Mucosa of gallbladder (tissue), 1 donor: ENCODE measurements around the gene GAS2L3. TPM values are rescaled to one million over a fixed set of nuclear protein-coding genes. Genes with fewer than 3 reads are reported as not detected.
"Not testable (repeated sequence)": the region's sequence is repeated elsewhere in the genome, so short reads cannot be mapped to it uniquely, and the experiment has no call there.

Experiments
- DNase-seq: peaks from one replicate; pipeline ENCODE4 v3.0.0-alpha.2; 2020; ENCODE audit warnings: low spot score
- total RNA-seq: library from RNA; stranded (reverse); gene quantifications from one replicate; pipeline ENCODE4 v1.2.1, GENCODE V29; 2021
- donor health status: DM: no; HTN: no; CAD: no.

GAS2L3 gene
- total RNA-seq, 1 donor from 2014 or later, result 65.9 TPM

DNA sequence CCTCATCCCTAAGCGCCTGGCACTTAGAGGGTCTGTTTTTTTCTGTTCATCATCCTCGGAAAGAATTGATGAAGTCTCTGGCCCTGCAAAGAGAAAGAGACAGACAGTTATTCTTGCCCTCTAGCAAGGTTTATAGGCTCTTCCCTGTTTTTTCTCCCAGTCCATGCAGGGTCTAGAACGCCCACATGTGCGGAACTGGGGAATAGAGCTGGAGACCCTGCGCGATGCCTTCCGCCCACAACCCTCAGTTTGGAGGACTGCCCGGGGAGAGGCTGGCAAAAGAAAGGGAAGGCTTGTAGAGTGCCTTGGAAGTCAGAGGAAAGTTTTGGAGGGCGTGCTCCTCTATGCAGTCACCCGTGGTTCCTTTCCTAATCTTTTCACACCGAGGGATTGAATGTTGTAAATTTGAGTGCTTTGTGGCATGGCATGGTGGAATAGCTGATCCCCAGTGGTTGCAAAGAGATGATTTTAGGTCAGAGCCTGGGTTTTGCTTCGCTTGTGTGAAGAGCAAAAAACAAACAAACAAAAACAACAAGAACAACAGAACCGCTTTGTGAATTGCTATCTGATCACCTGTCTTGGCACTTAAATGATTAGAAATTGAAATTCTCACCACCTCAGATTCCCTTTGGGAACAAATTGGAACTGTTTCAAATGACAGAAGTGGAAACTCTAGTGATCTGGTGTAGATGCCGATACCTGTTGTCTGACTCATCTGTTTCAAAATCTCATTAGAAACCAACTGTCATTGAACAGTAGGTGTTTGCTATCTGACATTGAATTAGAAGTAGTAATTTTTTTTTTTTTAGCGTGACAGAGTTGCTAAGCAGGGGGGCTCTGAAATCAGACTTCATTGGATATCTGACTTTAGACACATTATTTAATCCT lies 947 bp downstream of the GAS2L3 start:
- no peak for DNase-seq

DNA sequence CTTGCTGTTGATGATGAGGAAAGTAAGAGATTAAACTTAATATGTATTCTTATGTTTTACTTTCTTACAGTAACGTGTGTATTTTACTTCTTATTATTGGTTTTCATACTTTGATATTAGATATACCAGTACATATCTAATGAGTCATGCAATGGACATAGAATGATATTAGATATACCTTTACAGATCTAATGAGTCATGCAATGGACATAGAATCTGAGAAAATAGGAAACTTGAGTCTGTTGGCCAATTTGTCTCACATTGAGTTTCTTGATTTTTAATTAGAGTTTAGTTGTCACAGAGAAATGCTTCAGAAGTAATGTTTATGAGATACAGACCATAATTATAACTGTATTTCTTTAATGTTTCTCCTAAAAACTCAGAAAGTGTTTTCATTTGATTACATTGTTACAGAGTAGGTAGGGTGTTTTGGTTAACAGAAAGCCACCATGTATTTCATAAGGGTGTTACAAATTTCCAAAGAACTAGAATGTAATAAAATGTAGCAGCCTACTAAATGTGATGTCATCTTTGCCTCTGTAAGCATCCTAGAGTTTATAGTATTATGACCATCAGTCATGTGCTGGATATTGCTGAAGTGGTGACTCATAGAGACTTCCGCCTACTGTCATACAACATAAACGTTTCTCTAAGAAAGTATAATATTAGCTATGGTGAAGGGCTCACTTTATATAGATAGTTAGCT lies 3.0 kb downstream of the GAS2L3 start:
- DNase-seq, result no peak

DNA sequence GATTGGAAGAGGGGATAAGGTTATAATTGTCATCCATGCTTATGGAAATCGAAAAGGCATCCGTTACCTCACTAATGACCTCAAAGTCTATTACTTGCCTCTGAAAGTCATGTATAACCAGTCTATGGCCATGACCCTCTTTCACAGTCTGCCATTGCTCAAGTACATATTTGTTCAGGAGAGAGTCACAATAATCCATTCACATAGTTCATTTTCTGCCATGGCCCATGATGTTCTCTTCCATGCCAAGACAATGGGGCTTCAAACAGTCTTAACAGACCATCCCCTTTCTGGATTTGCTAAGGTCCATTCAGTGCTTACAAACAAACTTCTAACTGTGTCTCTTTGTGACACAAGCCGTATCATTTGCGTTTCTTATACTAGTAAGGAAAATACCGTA lies 5.4 kb downstream of the GAS2L3 start:
- no peak for DNase-seq

DNA sequence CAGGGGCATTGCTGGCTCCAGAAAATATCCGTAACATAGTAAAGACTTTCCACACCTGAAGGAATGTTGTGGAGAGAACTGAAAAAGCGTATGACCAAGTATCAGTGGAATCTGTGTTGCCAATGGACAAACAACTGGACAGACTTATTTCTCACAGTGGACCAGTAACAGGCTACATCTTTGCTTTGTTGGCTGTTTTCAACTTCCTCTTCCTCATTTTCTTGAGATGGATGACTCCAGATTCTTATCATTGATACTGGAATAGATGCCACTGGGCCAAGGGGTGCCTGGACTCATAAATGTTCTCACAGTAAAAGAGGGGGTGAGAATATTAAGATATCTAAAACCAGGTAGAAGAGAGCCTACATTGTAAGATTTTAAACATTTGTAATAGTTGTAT lies 6.4 kb downstream of the GAS2L3 start:
- no peak for DNase-seq

DNA sequence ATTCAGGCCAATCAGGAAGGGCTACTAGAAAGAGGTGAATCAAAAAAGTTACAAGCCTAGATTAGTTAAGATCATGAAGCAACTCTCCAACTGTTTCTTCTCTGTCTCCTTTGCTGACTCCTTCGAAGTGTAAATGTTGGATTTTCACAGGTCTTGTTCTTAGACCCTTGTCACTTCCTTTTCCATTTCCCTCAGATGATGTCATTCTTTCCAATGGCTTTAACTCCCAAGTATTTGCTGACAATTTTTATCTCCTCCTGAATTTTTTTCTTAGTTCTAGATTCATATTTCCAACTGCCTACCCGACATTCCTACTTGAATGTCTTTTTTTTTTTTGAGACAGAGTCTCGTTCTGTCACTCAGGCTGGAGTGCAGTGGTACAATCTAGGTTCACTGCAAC lies 10.8 kb downstream of the GAS2L3 start:
- DNase-seq, result no peak

DNA sequence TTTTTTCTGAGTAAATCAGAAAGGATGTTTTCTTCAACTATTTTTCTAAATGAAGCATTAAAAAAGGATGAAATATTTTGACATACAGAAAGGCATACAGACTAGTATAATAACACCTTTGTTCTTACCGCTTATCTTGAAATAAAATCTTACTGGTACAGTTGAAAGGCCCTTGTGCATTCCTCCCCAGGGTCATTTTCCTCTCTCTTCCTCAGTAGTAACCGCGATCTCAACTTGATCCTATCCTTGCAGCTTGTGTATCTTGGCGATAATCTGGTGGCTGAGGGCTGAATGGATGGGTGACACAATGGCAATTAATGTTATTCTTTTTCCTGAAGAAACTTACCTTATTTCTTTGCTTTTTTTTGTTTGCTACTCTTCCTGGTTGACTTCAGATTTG lies 18.5 kb downstream of the GAS2L3 start:
- no peak for DNase-seq

DNA sequence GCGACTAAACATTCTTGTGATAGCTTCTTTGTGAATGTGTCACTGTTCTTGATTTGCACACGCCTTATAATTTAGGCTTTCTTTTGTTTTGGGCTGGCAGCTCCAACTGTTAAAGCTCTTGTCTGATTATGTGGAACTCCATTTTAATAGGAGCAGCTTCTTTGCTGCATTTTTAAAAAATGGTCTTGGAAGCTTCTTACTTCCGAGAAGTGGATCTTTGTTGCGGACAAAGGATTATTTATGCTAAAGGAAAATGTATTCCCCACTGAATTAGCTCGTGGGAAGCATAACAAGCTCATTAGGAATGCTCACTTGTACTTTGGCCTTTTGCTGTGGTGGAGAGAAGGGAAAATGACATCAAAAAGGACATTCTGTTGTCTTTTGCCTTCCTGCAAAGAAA lies 20.0 kb downstream of the GAS2L3 start:
- no peak for DNase-seq

DNA sequence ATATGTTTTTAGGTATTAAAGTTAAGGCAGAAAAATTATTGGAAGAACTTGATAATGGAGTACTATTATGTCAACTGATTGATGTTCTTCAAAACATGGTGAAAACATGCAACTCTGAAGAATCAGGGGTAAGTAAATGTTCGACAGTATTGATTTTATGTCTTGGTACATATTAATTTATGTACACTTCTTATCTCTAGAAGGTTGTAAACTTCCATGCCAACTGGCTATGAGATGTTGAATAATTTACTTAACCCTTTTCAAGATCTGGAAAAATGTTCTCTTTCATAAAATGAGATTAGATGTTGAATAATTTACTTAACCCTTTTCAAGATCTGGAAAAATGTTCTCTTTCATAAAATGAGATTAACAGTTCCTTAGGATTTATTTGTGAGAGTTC lies 28.1 kb downstream of the GAS2L3 start:
- no peak for DNase-seq

DNA sequence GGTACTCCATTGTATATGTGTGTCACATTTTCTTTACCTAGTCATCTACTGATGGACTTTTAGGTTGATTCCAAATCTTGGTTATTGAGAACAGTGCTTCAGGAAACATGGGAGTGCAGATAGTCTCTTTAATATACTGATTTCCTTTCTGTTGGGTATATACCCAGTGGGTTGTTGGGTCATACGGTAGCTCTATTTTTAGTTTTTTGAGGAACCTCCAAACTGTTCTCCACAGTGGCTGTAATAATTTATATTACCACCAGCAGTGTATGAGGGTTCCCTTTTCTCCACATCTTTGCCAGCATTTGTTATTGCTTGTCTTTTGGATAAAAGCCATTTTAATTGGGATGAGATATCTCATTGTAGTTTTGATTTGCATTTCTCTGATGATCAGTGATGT lies 29.5 kb downstream of the GAS2L3 start:
- DNase-seq, result not testable (repeated sequence)

DNA sequence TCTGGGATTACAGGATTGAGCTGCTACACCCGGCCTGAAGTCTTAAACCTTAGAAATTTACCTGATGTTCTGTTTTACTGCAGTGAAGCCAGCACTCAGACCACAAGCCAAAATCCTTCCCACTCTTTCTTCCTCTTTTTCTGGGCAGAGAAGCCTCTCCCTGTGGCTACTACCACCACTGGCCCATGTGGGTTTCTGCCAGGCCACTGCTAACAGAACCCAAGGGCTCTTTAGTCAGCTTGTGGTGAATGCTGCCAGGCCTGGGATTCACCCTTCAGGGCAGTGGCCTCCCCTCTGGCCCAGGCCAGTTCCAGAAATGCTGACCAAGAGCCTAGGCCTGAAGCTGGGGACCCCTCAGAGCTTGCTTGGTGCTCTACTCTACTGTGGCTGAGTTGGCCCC lies 35.3 kb downstream of the GAS2L3 start:
- DNase-seq, result no peak

DNA sequence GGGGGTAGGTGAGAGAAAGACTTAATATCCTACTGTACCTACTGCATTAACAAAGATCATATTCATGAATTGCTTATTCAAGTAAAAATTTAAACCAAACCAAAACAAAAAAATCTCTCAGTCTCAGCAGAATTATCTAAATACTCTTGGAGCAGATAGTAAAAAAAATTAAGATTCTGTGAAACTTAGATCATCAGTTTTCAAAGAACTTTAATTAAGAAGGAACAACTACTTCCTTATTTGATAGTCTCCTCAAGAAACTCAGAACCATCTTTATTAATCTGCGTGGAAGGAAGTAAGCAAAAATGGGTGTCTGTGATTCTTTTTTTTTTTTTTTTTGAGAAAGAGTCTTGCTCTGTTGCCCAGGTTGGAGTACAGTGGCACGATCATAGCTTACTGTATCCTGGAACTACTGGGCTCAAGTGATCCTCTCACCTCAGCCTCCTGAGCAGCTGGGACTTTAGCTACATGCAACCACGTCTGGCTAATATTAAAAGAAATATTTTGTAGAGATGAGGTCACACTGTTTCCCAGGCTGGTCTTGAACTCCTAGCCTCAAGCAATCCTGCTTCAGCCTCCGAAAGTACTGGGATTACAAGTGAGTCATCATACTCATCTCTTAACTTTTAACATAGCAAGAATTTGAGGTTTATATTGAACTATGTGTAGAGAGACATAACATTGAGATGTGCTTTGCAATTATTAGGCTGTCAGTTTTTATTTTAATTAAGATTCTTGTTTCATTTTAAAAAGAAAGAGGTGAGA lies 37.4 kb downstream of the GAS2L3 start:
- DNase-seq, result no peak

DNA sequence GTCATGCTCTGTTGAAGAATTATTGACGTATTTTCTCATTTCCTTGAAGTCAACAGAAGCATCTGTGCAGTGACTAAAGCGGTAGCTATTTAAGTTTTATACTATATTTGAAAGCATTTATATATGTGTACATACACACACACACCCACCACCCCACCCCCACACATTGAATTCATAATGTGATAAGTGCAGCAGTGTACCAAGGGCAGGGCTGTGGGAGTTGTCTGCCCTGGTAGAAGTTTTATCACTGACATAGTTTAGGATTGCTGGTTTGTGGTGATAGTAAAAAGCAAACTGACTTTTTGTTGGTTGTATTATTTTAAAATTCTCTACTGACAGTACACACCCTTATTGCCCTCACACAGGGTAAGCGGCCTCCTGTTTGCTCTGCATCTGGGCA lies 39.1 kb downstream of the GAS2L3 start:
- no peak for DNase-seq

DNA sequence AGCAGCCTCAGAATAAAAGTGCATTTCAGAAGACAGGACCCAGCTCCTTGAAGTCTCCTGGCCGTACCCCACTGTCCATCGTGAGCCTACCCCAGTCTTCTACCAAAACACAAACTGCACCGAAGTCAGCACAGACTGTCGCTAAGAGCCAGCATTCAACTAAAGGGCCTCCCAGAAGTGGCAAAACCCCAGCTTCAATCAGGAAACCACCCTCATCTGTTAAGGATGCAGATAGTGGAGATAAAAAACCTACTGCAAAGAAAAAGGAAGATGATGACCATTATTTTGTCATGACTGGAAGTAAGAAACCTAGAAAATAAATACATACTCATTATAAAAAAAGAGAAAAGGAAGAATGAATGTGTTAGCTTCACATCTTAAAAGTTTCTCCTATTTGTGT lies 51.1 kb downstream of the GAS2L3 start:
- no peak for DNase-seq

DNA sequence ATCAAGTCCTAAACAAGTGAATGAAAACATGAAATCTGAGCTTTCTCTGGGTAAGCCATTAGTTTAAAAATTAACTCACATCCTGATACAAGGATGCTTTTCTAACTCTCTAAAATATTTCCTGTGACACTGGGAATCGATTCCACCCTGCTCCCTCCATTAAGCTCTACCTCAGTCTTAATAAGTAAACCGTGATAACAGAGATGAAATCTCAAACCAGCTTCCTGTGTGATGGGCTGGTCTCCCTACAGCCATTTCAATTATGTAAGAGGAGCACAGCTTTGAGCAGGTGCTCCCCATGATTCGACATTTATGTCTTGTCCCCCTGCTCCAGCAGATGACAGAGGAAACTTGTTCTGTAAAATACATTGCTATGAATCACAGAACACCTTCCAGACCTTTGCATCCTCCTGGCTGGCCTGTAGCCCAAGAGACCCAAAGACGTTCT lies 59.0 kb downstream of the GAS2L3 start:
- peak; percentile 61 for DNase-seq

DNA sequence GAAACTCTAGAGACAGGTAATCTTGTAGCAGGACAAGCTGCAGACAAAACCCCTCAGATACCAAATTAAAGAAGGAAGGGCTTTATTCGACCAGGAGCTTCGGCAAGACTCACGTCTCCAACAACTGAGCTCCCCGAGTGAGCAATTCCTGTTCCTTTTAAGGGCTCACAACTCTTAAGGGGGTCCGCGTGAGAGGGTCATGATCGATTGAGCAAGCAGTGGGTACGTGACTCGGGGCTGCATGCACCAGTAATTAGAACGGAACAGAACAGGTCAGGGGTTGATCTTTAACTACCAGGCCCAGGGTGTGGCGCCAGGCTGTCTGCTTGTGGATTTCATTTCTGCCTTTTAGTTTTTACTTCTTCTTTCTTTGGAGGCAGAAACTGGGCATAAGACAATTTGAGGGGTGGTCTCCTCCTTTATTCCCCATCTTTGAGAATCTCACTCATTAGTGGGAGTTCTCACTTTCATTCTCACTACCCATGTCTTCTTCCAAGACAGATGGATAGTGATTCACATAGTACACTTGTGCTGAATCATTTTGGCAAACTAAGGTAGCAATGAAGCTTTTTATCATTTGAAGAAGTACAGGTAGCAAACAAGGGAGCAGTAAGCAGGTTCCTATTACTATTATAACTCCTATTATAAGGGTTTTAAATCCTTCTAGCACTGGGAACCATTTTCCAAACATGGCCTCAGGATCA lies 59.8 kb downstream of the GAS2L3 start:
- peak; percentile 78 for DNase-seq

DNA sequence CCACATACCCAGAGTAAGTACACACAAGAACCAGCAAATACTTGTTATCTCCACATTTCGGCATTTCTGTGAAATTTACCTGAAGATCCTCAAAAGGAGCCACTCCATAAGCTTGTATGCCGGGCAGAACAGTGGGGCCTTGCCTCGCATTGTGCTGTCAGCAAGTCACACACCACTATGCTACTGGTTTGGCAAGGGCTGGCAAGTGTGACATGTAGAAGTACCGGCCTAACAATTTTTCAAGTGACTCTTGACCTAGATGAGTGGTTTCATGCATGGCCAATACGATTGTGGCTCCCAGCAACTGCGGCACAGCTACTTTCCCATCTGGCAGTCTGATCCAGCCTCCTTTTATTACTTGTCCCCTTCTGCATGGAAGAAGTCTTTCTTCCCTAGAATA lies 69.8 kb downstream of the GAS2L3 start:
- no peak for DNase-seq

DNA sequence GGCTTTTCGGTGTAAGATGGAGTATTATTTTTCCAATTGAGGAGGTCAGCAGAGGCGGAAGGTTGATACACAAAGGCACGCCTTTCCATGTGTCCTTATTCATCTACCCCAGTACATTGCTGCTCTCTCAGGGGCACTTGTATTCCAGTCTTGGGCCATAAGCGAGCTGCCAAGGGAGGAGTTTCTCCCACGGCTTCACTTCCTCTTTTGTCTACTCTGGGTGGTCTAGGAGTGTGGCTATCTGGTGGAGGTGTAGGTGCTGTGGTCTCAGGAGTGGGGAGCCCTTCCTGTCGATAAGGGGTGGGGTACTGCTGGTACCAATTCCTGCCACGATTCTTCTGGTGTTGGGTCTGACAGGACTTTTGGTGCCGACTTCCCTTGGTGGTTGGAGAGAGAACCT lies 73.4 kb downstream of the GAS2L3 start:
- no peak for DNase-seq

DNA sequence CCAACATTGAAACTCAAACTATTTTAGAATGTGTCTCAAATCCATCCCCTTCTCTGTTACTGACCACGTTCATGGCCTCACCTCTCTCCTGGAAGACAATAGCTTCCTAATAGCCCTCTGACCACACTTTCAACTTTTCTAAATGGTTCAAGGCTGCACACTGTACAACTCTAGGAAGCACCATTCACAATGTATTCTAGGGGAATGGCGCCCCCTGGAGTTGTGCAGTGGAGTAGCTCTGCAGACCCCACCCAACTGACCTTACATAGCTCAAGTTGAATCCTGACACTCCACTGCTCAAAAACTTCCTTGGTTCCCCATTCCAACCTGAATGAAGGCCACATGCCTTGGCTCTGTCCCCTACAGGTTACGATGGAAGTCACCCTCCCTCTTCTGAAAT lies 77.6 kb downstream of the GAS2L3 start:
- no peak for DNase-seq

DNA sequence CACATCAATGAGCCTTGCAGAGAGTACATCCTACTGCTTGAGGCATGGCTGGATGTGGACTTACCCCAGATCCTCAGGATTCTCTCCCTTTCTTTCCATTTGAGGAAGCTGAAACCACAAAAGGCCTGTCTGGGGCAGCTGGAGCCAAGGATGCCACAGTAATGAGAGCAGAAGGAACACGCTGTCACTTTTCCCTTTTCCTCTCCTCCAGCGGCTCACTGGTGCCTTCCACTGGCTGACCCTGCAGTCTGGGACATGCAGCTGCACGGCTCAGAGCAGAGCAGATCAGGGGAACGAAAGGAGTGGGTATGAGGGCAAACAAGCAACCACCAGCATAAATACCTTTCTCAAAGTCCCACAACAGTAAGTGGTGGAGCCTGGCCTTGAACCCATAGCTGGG lies 78.2 kb downstream of the GAS2L3 start:
- no peak for DNase-seq

DNA sequence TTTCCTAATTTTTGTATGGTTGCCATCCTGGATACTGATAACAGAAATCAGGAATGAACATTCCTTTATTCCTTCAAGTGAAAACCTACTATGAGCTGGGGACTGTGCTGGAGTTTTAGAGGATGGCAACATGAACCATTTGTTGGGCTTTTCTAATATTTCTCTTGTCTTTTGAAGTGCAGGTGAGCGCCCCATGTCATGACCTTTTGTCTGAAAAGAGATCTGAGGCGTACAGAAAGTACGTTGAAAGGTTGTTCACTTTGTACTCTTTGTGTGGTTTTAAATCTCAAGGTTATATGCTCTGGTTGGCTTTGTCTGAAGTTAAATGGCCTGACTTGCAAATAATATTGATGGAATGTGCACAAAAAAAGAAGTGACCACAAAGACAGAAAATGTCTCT lies 79.0 kb downstream of the GAS2L3 start:
- no peak for DNase-seq

DNA sequence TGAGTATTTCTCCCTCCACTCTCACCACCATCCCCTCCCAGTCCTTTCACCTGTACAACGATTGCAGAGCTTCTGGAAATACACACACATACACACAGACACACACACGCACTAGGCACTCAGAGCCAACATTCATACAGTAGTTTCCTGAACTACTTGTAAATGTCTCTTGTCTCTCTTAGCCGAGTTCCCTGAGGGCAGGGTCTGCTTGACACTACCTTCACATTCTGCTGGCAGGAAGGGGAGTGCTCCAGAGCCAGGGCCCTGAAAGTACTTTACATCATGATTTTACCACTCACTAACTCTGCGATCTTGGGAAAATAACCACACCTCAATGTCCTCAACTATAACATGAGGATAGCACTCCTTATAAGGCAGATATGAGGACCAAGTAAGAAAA lies 82.7 kb downstream of the GAS2L3 start:
- DNase-seq, result no peak

DNA sequence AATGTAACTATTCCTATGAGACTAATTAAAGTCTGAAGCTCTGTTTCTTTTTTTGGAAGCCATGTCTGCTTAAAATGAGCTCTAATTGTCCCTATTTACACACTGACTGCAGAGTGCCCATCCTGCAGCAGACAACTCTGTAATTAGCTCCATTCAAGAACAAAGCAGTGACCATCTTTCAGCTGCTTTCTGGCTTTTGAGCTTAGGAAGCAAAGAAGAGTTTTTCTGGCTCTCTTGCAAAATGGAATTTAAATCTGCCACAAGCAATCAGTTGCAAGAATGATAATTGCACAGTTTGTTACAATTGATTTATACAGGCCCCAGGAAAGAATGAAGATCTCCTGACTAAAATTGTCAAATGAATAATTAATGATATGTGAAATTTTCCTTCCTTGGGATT lies 83.4 kb downstream of the GAS2L3 start:
- DNase-seq, result no peak
